ENCODE results near the gene RALB.

DNA sequence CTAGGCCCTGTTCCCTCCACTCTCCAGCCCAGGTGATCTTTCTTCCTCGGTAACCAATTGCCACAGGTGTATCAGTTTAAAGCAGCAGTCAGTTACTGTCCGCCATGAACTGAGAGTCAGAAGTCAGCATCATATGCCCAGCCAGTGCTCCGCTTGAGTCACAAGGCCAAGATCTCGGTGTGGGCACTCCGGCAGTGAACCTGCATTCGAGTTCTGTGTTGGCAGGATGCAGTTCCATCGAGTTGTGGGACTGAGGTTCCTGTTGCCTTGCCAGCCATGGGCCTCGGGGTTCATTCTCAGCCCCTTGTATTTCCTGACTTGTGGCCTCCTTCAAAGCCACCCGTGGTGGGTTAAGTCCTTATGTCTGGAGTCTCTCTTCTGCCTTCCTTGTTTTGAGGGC, 26.3 kb upstream of the RALB start:
- TF ChIP-seq, protein P1, sequence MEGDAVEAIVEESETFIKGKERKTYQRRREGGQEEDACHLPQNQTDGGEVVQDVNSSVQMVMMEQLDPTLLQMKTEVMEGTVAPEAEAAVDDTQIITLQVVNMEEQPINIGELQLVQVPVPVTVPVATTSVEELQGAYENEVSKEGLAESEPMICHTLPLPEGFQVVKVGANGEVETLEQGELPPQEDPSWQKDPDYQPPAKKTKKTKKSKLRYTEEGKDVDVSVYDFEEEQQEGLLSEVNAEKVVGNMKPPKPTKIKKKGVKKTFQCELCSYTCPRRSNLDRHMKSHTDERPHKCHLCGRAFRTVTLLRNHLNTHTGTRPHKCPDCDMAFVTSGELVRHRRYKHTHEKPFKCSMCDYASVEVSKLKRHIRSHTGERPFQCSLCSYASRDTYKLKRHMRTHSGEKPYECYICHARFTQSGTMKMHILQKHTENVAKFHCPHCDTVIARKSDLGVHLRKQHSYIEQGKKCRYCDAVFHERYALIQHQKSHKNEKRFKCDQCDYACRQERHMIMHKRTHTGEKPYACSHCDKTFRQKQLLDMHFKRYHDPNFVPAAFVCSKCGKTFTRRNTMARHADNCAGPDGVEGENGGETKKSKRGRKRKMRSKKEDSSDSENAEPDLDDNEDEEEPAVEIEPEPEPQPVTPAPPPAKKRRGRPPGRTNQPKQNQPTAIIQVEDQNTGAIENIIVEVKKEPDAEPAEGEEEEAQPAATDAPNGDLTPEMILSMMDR (IDR thresholded peaks at IDR 0.05): no peak
- no peak for TF ChIP-seq EP300 (IDR thresholded peaks at IDR 0.05)
- no peak for TF ChIP-seq POLR2A (IDR thresholded peaks at IDR 0.05)
- TF ChIP-seq POLR2AphosphoS5 (IDR thresholded peaks at IDR 0.05): no peak
